Measurements from ENCODE around the gene HPN.
"Not testable (repeated sequence)": the region's sequence is repeated elsewhere in the genome, so short reads cannot be mapped to it uniquely, and the experiment has no call there.

Gene HPN

GRCh38 chr19:35027009-35027408 is 14.5 kb upstream of the HPN start:
- no peak for DNase-seq (ENCODE audit: low spot score)
- no peak for FAIRE-seq

DNA sequence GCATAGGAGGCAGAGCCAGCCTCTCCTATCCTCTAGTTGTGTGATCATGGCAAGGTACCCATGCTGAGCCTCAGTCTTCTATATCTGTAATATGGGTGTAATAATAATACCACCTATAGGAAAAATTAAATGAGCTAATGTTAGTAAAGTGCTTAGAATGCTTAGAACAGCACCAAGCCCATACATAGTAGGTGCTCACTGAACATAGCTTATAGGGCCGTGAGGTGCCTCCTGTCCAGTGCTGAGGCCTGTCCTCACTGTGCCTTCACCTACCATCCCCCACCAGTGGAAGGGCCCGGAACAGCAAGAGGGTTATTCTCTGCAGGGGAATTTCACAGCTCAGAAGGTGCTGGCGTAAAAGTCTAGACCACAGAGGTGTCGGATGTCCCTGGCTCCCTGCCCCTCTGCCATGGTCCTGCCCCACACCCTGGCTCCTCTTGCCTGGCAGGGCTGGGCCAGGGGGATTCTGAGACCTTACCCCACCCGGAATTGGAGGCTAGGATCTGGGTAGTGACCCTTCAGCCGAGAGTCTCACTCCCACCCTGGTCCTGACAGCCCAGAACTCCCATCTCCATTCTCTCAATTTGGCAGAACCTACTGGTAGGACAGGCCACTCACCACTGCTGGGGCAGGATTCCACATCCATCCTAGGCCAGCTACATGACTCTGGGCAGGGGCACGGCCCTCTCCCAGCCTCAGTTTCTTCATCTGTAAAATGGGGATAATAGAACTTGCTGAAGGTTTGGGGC is 13.5 kb upstream of the HPN start:
- DNase-seq (ENCODE audit: low spot score), result no peak
- FAIRE-seq, result no peak

GRCh38 chr19:35028600-35028885 is 13.0 kb upstream of the HPN start:
- FAIRE-seq; DNase-seq (ENCODE audit: low spot score): not testable (repeated sequence)

DNA sequence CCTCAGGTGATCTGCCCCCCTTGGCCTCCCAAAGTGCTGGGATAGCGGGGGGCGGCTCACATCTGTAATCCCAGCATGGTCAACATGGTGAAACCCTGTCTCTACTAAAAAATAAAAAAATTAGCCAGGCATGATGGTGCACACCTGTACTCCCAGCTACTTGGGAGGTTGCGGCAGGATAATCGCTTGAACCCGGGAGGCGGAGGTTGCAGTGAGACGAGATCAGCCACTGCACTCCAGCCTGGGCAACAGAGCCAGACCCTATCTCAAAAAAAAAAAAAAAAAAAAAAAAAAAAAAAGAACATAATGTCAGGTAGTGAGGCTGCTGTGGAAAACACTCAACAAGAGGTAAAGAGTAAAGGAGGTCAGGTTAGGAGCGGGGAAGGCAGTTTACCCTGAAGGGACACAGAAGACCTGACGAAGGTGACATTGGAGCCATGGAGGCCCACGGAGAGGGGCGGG is 12.2 kb upstream of the HPN start:
- FAIRE-seq; DNase-seq (ENCODE audit: low spot score): not testable (repeated sequence)

- no peak for FAIRE-seq
- DNase-seq (ENCODE audit: low spot score), result no peak
Measured at GRCh38 chr19:35029737-35030256, 11.7 kb upstream of the HPN start.

- DNase-seq (ENCODE audit: low spot score) (peak; percentile 15), FAIRE-seq (no peak)
Measured at GRCh38 chr19:35030257-35031071, 11.1 kb upstream of the HPN start, which contains the start of gene SCN1B. SCN1B (plus strand) TSS chr19:35030470; CDS start chr19:35030821, 351 bp downstream.

- FAIRE-seq, result no peak
- DNase-seq (ENCODE audit: low spot score), result no peak
Measured at GRCh38 chr19:35031072-35031881, 10.2 kb upstream of the HPN start.

- DNase-seq (ENCODE audit: low spot score) (no peak), FAIRE-seq (no peak)
Measured at GRCh38 chr19:35032356-35032865, 9.1 kb upstream of the HPN start.

GRCh38 chr19:35033067-35034004 is 8.2 kb upstream of the HPN start:
- DNase-seq (ENCODE audit: low spot score) (no peak), FAIRE-seq (no peak)

- no peak for FAIRE-seq
- no peak for DNase-seq (ENCODE audit: low spot score)
Measured at GRCh38 chr19:35034005-35034502, 7.5 kb upstream of the HPN start.

DNA sequence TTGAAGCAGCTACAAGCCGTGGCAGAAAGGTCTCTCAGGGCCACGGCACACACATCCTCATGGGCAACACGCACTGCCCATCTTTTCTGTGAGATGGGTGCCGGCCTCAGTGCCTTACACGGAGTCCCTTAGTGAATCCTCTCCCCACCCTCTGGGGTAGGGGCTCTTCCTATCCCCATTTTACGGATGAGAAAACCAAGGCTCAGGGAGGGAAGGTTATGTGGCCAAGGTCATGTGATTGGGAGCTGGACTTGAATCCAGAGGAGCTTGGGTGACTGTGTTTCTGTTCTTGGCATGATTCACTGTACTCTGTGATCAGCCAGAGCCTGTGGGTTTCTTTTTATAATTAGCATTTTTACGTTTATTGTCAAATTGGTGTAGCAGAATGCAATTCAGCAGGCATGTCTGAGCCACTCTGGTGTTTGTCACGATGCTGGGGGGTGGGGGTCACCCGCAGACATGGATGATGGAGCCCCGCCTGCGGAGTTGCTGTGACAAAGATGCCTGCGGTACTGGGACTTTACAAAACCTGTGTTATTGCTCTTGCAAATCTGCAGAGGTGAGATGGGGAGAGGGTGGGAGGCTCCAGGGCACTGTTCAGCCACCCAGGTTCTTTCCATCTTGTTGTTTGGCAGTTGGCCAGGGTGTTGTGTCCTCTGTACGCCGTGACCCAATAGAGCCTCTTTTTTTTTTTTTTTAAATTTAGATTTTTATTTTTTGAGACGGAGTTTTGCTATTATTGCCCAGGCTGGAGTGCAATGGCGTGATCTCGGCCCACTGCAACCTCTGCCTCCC is 6.7 kb upstream of the HPN start:
- DNase-seq (ENCODE audit: low spot score), result no peak

GRCh38 chr19:35037716-35038622 is 3.6 kb upstream of the HPN start:
- FAIRE-seq, result no peak

More for the DNA sequence above, 6.7 kb upstream of the HPN start:
- FAIRE-seq, result no peak

DNA sequence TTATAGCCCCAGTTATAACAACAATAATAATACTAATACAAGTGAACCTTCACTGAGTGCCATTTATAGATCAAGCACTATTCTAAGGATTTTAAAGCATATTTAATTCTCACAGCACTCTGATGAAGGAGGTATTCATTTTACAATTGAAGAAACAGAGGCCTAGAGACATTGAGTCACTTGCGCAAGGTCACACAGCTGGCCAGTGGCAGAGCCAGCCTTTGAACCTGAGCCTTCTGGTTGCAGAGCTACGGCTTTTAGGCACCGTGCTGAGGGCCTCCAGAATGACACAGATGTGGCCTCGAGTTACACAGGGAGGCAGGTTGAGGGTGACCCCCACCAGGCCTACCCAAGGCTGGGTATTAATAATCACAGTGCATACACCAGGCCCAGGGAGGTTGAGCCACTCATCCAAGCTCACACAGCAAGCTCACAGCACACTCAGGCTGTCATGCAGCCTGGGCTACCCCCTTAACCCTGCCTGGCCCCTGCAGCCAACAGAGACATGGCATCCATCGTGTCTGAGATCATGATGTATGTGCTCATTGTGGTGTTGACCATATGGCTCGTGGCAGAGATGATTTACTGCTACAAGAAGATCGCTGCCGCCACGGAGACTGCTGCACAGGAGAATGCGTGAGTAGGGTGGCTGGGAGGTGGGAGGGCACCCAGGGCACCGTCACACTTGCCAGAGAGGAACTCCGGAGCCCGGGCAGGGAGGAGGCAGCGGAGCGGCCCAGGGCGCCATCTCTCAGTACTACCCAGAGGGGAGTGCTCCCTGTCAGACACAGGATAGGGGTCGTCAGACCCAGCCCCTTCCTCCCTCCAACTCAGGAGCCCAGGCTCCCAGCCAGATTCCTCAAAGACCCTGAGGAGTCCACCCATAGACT is 2.7 kb upstream of the HPN start:
- no peak for FAIRE-seq
- no peak for DNase-seq (ENCODE audit: low spot score)

More at GRCh38 chr19:35037716-35038622, 3.6 kb upstream of the HPN start:
- DNase-seq (ENCODE audit: low spot score), result peak; percentile 15

DNA sequence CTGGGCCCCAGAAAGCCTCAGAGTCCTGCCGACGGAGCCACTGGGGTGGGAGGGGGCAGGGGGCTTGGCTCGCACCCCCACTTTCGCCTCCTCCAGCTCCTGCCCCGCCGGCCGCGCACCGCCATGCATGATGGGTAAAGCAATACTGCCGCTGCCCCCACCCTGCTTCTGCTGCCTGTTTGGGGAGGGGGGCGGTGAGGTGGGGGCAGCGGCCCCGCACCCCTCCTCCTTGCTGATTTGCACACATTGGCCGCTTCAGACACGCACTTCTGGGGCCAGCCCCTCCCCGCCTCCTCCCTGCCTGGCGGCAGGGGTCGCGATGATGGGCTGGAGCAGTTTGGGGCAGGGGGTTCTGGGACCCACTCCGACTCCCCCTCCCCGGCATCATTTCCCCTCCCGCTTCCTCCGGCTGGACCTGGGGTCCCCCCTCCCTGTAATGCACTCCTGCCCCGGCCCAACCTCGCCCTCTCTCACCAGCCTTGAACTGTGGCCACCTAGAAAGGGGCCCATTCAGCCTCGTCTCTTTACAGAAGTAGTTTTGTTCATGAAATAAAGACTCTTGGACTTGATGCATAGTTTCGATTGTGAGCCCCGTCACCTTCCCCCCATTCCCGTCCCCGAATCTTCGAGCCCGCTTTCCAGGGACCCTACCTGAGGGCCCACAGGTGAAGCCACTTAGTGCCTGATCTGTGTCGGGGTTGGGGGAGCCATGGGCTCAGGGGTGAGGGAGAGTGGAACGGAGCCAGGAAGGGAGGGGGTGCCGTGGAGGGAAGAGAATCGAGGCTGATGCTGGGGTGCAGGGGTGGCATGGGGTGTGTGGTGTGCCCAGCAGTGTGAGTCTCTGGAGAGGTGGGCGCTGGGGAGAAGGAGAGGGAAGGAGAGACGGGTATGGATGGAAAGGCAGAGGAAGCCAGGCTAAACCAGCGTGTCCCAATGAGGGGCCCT is 1.4 kb upstream of the HPN start:
- DNase-seq (ENCODE audit: low spot score) (no peak), FAIRE-seq (no peak)

- FAIRE-seq (no peak), DNase-seq (ENCODE audit: low spot score) (no peak)
Measured at GRCh38 chr19:35040826-35041547, 534 bp upstream of the HPN start.

Data from RCC 7860 (cell line).